Parathyroid adenoma (tissue), 2 donors: ENCODE data around the gene IPCEF1.

Source experiments
- H2AFZ ChIP-seq: fragments of 300-600 bp; sonication (generic); one replicate; pipeline ENCODE4 v1.7.0; 2017; ENCODE audit warnings: antibody characterized with exemption, mild to moderate bottlenecking
- H3K27ac ChIP-seq: fragments of 300-600 bp; sonication (generic); one replicate; pipeline ENCODE4 v1.7.0; 2017
- H3K27me3 ChIP-seq: fragments of 300-600 bp; sonication (generic); one replicate; pipeline ENCODE4 v1.7.0; 2017; ENCODE audit warnings: low read length; ENCODE audit not compliant: control insufficient read depth, insufficient read depth
- H3K36me3 ChIP-seq: fragments of 300-600 bp; sonication (generic); one replicate; pipeline ENCODE4 v1.7.0; 2017; ENCODE audit warnings: low read length; ENCODE audit not compliant: control insufficient read depth, insufficient read depth
- H3K4me1 ChIP-seq: fragments of 300-600 bp; sonication (generic); one replicate; pipeline ENCODE4 v1.7.0; 2017; ENCODE audit warnings: control low read depth
- H3K4me2 ChIP-seq: fragments of 300-600 bp; sonication (generic); one replicate; pipeline ENCODE4 v1.7.0; 2017; ENCODE audit warnings: low read length
- H3K4me3 ChIP-seq: fragments of 300-600 bp; sonication (generic); one replicate; pipeline ENCODE4 v1.7.0; 2017; ENCODE audit warnings: low read depth, low read length
- H3K79me2 ChIP-seq: fragments of 300-600 bp; sonication (generic); one replicate; pipeline ENCODE4 v1.7.0; 2017; ENCODE audit warnings: control low read depth
- H3K9ac ChIP-seq: fragments of 300-600 bp; sonication (generic); one replicate; pipeline ENCODE4 v1.7.0; 2017; ENCODE audit warnings: mild to moderate bottlenecking
- H3K9me3 ChIP-seq: fragments of 300-600 bp; sonication (generic); one replicate; pipeline ENCODE4 v1.7.0; 2017; ENCODE audit warnings: low read length; ENCODE audit not compliant: control insufficient read depth
- CTCF ChIP-seq: fragments of 300-600 bp; sonication (generic); IDR thresholded peaks from one replicate; pipeline ENCODE4 v1.7.0; 2017; ENCODE audit warnings: antibody characterized with exemption, mild to moderate bottlenecking
- donor health status: primary hyperparathyroidism.

The IPCEF1 gene

GRCh38 chr6:154379585-154379984, 23.0 kb upstream of the IPCEF1 start:
- no peaks in the 10 kb centered on the region for H3K36me3 ChIP-seq
- H3K27ac ChIP-seq, result no peak overlapping the region
- TF ChIP-seq CTCF, result no peak
- no peak overlapping the region for H3K9ac ChIP-seq
- H3K9me3 ChIP-seq, result no peaks in the 10 kb centered on the region
- H3K4me1 ChIP-seq, result no peaks in the 10 kb centered on the region
- H3K4me2 ChIP-seq, result no peak overlapping the region
- no peak overlapping the region for H3K4me3 ChIP-seq
- no peak overlapping the region for H2AFZ ChIP-seq
- no peaks in the 10 kb centered on the region for H3K79me2 ChIP-seq
- H3K27me3 ChIP-seq, result no peaks in the 10 kb centered on the region

GRCh38 chr6:154378518-154378917, 21.9 kb upstream of the IPCEF1 start:
- TF ChIP-seq CTCF, result no peak
- no peaks in the 10 kb centered on the region for H3K4me1 ChIP-seq
- no peaks in the 10 kb centered on the region for H3K9me3 ChIP-seq
- H3K4me2 ChIP-seq, result no peak overlapping the region
- H3K79me2 ChIP-seq, result no peaks in the 10 kb centered on the region
- no peaks in the 10 kb centered on the region for H3K27me3 ChIP-seq
- no peak overlapping the region for H3K9ac ChIP-seq
- no peak overlapping the region for H3K27ac ChIP-seq
- H2AFZ ChIP-seq, result no peak overlapping the region
- no peaks in the 10 kb centered on the region for H3K36me3 ChIP-seq
- H3K4me3 ChIP-seq, result no peak overlapping the region

- Histone ChIP-seq H3K36me3 (no peaks in the 10 kb centered on the region), H3K4me2 (no peak overlapping the region), H3K79me2 (no peaks in the 10 kb centered on the region), H3K9me3 (no peaks in the 10 kb centered on the region), H3K27ac (no peak overlapping the region), H2AFZ (no peak overlapping the region), H3K27me3 (no peaks in the 10 kb centered on the region), H3K4me1 (no peaks in the 10 kb centered on the region), H3K9ac (no peak overlapping the region), H3K4me3 (no peak overlapping the region)
- TF ChIP-seq CTCF, result no peak
Measured at GRCh38 chr6:154377726-154378125, 21.1 kb upstream of the IPCEF1 start.

DNA sequence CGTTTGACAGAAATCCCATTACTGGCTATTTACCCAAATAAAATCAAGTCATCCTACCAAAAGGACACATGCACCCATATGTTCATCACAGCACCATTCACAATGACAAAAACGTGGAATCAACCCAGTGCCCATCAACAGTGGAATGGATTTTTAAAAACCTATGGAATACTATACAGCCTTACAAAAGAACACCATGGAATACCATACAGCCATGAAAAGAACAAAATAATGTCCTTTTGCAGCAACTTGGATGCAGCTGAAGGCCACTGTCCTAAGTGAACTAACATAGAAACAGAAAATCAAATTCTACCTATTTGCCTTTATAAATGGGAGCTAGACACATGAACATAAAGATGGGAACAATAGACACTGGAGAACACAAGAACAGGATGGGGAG, 17.4 kb upstream of the IPCEF1 start:
- TF ChIP-seq CTCF, result no peak
- H3K36me3 ChIP-seq, result no peaks in the 10 kb centered on the region
- H3K27me3 ChIP-seq, result no peaks in the 10 kb centered on the region
- no peak overlapping the region for H3K27ac ChIP-seq
- no peak overlapping the region for H3K4me3 ChIP-seq
- no peaks in the 10 kb centered on the region for H3K4me1 ChIP-seq
- no peak overlapping the region for H3K9ac ChIP-seq
- H3K4me2 ChIP-seq, result no peak overlapping the region
- no peaks in the 10 kb centered on the region for H3K9me3 ChIP-seq
- H3K79me2 ChIP-seq, result no peaks in the 10 kb centered on the region
- no peak overlapping the region for H2AFZ ChIP-seq

DNA sequence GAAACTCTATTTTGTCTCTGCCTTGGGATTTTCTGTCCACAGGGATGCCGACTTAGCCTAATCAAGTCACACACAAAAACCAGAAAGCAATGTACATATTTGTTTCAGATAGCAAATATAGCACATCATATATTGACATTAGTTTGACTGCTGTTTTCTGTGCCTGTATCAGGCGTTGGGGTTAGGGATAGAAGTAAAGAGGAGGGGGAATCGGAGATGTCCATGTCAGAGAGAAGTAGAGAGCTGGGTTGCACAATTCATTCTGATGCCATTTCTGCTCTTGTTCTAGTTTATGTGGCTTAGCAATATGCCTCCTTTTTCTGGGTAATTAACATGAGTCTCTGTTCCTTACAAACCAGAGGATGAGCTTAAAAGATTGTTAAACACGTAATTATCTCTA, 14.7 kb upstream of the IPCEF1 start:
- no peaks in the 10 kb centered on the region for H3K79me2 ChIP-seq
- H3K4me2 ChIP-seq, result no peak overlapping the region
- no peaks in the 10 kb centered on the region for H3K36me3 ChIP-seq
- no peak overlapping the region for H3K27ac ChIP-seq
- H2AFZ ChIP-seq, result no peak overlapping the region
- TF ChIP-seq CTCF, result no peak
- no peaks in the 10 kb centered on the region for H3K27me3 ChIP-seq
- H3K4me1 ChIP-seq, result no peaks in the 10 kb centered on the region
- H3K9me3 ChIP-seq, result no peaks in the 10 kb centered on the region
- no peak overlapping the region for H3K4me3 ChIP-seq
- no peak overlapping the region for H3K9ac ChIP-seq
